HepG2 (cell line): ENCODE measurements around the gene MYADML2. TPM values are rescaled to one million over a fixed set of nuclear protein-coding genes. Genes with fewer than 3 reads are reported as not detected.

Experiments
- AHR ChIP-seq: IDR thresholded peaks from 2 replicates; pipeline ENCODE4 v1.6.1; 2018; ENCODE audit warnings: missing genetic modification reagents, missing compliant biosample characterization
- ATF7 ChIP-seq, 2 experiments: fragments of 450-650 bp in 1 of 2; sonication (generic) in 1 of 2; formaldehyde crosslinking in 1 of 2; IDR thresholded peaks; 2 replicates each; pipeline versions ENCODE4 v1.4.0 to v1.6.1; 2016 to 2020; ENCODE audit warnings: antibody characterized with exemption in 1 of 2, mild to moderate bottlenecking in 1 of 2, missing genetic modification reagents in 1 of 2
- DPF2 ChIP-seq: sonication (generic); formaldehyde crosslinking; IDR thresholded peaks from 2 replicates; pipeline ENCODE4 v1.4.0; 2020; ENCODE audit warnings: mild to moderate bottlenecking, low read depth, missing genetic modification reagents, borderline replicate concordance
- EEA1 ChIP-seq: sonication (generic); formaldehyde crosslinking; IDR thresholded peaks from 2 replicates; pipeline ENCODE4 v1.5.1; 2020; ENCODE audit warnings: mild to moderate bottlenecking, missing genetic modification reagents, borderline replicate concordance
- ISL2 ChIP-seq: sonication (generic); formaldehyde crosslinking; IDR thresholded peaks from 2 replicates; pipeline ENCODE4 v1.5.0; 2020; ENCODE audit warnings: missing genetic modification reagents
- KDM6A ChIP-seq: IDR thresholded peaks from 2 replicates; pipeline ENCODE4 v1.6.1; 2016; ENCODE audit warnings: low read depth
- MIXL1 ChIP-seq: IDR thresholded peaks from 2 replicates; pipeline ENCODE4 v1.6.1; 2016
- MLXIP ChIP-seq: sonication (generic); formaldehyde crosslinking; IDR thresholded peaks from 2 replicates; pipeline ENCODE4 v1.9.0; 2021; ENCODE audit warnings: missing genetic modification reagents, borderline replicate concordance
- NKX3-1 ChIP-seq: sonication (generic); formaldehyde crosslinking; IDR thresholded peaks from 2 replicates; pipeline ENCODE4 v1.5.0; 2020; ENCODE audit warnings: missing genetic modification reagents
- NR2C2 ChIP-seq: sonication (generic); formaldehyde crosslinking; IDR thresholded peaks from 2 replicates; pipeline ENCODE4 v1.4.0; 2020; ENCODE audit warnings: missing genetic modification reagents, mild to moderate bottlenecking, moderate library complexity, borderline replicate concordance
- SETDB1 ChIP-seq: sonication (generic); formaldehyde crosslinking; IDR thresholded peaks from 2 replicates; pipeline ENCODE4 v1.5.1; 2020; ENCODE audit warnings: missing genetic modification reagents, mild to moderate bottlenecking, borderline replicate concordance
- SOX6 ChIP-seq, 2 experiments: fragments of 450-650 bp in 1 of 2; sonication (generic) in 1 of 2; formaldehyde crosslinking in 1 of 2; IDR thresholded peaks; 2 replicates each; pipeline versions ENCODE4 v1.4.0 to v1.6.1; 2017 to 2020; ENCODE audit warnings: antibody characterized with exemption in 1 of 2, mild to moderate bottlenecking in 1 of 2, missing genetic modification reagents in 1 of 2
- ZNF10 ChIP-seq: sonication (generic); formaldehyde crosslinking; IDR thresholded peaks from 2 replicates; pipeline ENCODE4 v1.4.0; 2020; ENCODE audit warnings: mild to moderate bottlenecking, low read depth, missing genetic modification reagents, borderline replicate concordance
- ZNF24 ChIP-seq: fragments of 450-650 bp; IDR thresholded peaks from 2 replicates; pipeline ENCODE4 v1.6.1; 2017; ENCODE audit warnings: antibody characterized with exemption, mild to moderate bottlenecking
- ZNF260 ChIP-seq: sonication (generic); formaldehyde crosslinking; IDR thresholded peaks from 2 replicates; pipeline ENCODE4 v1.4.0; 2020; ENCODE audit warnings: missing genetic modification reagents, low read depth, mild to moderate bottlenecking, borderline replicate concordance
- ZNF333 ChIP-seq: sonication (generic); formaldehyde crosslinking; IDR thresholded peaks from 2 replicates; pipeline ENCODE4 v1.4.0; 2020; ENCODE audit warnings: mild to moderate bottlenecking, missing genetic modification reagents, borderline replicate concordance
- ZNF567 ChIP-seq: sonication (generic); formaldehyde crosslinking; IDR thresholded peaks from 2 replicates; pipeline ENCODE4 v1.8.1; 2023; ENCODE audit warnings: mild to moderate bottlenecking, missing genetic modification reagents, borderline replicate concordance
- polyA plus RNA-seq, 8 experiments: library from polyadenylated mRNA; depleted of rRNA in 3 of 8; stranded (reverse) in 7 of 8; unstranded in 1 of 8; fragments of >200 nt; fragmentation: Illumina TruSeq in 4 of 8; extraction: Trizol in 4 of 8; gene quantifications; 2 replicates each; pipeline versions ENCODE4 v1.2.1 to v1.2.3, GENCODE V29; 2011 to 2016; ENCODE audit warnings: low read depth in 4 of 8, missing spikeins in 1 of 8, mixed read lengths in 1 of 8; ENCODE audit not compliant: insufficient read depth in 1 of 8
- total RNA-seq, 5 experiments: library from RNA; depleted of rRNA; stranded (reverse); fragments of >200 nt; fragmentation: Illumina TruSeq; extraction: Trizol; gene quantifications; 2 replicates each; pipeline ENCODE4 v1.2.3, GENCODE V29; 2016; ENCODE audit warnings: low read depth in 1 of 5
- TF ChIP-seq, protein P1 (sequence below): sonication (generic); formaldehyde crosslinking; conservative IDR thresholded peaks from 2 replicates; pipeline ENCODE4 v1.4.0; 2020; ENCODE audit warnings: missing genetic modification reagents
- TF ChIP-seq, protein P2 (sequence below): sonication (generic); formaldehyde crosslinking; IDR thresholded peaks from 2 replicates; pipeline ENCODE4 v1.4.0; 2020; ENCODE audit warnings: low read depth, missing genetic modification reagents

Gene MYADML2
- total and polyA plus RNA-seq, 2 of the 13 experiments (the other 11 are each of a cell fraction or from before 2014, with no cell fraction given): not detected

GRCh38 chr17:81992306-81993102 lies 45.5 kb upstream of the MYADML2 start (continued):
- TF ChIP-seq MLXIP (CRISPR knock-in tag): peak; percentile 98
- peak; percentile 85; the same call in 1 of the 2 replicates for TF ChIP-seq NKX3-1
- TF ChIP-seq ZNF567 (CRISPR knock-in tag): no peak; the same call in 1 of the 2 replicates
- TF ChIP-seq AHR: peak; percentile 96
- TF ChIP-seq SETDB1 (CRISPR knock-in tag): peak; percentile 69; the same call in 1 of the 2 replicates
- peak; percentile 98 for TF ChIP-seq EEA1 (CRISPR knock-in tag)
- no peak for TF ChIP-seq ZNF10
- TF ChIP-seq, protein P1, sequence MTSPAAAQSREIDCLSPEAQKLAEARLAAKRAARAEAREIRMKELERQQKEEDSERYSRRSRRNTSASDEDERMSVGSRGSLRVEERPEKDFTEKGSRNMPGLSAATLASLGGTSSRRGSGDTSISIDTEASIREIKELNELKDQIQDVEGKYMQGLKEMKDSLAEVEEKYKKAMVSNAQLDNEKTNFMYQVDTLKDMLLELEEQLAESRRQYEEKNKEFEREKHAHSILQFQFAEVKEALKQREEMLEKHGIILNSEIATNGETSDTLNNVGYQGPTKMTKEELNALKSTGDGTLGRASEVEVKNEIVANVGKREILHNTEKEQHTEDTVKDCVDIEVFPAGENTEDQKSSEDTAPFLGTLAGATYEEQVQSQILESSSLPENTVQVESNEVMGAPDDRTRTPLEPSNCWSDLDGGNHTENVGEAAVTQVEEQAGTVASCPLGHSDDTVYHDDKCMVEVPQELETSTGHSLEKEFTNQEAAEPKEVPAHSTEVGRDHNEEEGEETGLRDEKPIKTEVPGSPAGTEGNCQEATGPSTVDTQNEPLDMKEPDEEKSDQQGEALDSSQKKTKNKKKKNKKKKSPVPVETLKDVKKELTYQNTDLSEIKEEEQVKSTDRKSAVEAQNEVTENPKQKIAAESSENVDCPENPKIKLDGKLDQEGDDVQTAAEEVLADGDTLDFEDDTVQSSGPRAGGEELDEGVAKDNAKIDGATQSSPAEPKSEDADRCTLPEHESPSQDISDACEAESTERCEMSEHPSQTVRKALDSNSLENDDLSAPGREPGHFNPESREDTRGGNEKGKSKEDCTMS (CRISPR knock-in tag): no peak; the same call in 1 of the 2 replicates
- TF ChIP-seq ZNF333 (CRISPR knock-in tag): 0 out of 2 replicates have a peak, but pooled peaks have one; percentile 95
- peak; percentile 55; the same call in 1 of the 2 replicates for TF ChIP-seq MIXL1 (CRISPR knock-in tag)
- no peak for TF ChIP-seq ATF7 (IDR thresholded peaks at IDR 0.05)
- peak; percentile 81; the same call in 1 of the 2 replicates for TF ChIP-seq ATF7 (CRISPR knock-in tag; IDR thresholded peaks at IDR 0.05)
- TF ChIP-seq NR2C2 (CRISPR knock-in tag): peak; percentile 80
- TF ChIP-seq ISL2 (CRISPR knock-in tag): peak; percentile 79
- peak; percentile 80 for TF ChIP-seq DPF2 (CRISPR knock-in tag)
- TF ChIP-seq SOX6 (IDR thresholded peaks at IDR 0.05): no peak
- peak; percentile 95 for TF ChIP-seq SOX6 (CRISPR knock-in tag; IDR thresholded peaks at IDR 0.05)
- TF ChIP-seq, protein P2, sequence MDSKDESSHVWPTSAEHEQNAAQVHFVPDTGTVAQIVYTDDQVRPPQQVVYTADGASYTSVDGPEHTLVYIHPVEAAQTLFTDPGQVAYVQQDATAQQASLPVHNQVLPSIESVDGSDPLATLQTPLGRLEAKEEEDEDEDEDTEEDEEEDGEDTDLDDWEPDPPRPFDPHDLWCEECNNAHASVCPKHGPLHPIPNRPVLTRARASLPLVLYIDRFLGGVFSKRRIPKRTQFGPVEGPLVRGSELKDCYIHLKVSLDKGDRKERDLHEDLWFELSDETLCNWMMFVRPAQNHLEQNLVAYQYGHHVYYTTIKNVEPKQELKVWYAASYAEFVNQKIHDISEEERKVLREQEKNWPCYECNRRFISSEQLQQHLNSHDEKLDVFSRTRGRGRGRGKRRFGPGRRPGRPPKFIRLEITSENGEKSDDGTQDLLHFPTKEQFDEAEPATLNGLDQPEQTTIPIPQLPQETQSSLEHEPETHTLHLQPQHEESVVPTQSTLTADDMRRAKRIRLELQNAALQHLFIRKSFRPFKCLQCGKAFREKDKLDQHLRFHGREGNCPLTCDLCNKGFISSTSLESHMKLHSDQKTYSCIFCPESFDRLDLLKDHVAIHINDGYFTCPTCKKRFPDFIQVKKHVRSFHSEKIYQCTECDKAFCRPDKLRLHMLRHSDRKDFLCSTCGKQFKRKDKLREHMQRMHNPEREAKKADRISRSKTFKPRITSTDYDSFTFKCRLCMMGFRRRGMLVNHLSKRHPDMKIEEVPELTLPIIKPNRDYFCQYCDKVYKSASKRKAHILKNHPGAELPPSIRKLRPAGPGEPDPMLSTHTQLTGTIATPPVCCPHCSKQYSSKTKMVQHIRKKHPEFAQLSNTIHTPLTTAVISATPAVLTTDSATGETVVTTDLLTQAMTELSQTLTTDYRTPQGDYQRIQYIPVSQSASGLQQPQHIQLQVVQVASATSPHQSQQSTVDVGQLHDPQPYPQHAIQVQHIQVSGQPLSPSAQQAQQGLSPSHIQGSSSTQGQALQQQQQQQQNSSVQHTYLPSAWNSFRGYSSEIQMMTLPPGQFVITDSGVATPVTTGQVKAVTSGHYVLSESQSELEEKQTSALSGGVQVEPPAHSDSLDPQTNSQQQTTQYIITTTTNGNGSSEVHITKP (CRISPR knock-in tag): peak; percentile 25; the same call in 1 of the 2 replicates
- no peak for TF ChIP-seq ZNF260 (CRISPR knock-in tag)
- TF ChIP-seq ZNF24: 0 out of 2 replicates have a peak, but pooled peaks have one; percentile 8
- TF ChIP-seq KDM6A (CRISPR knock-in tag): peak; percentile 97
